Measurements from ENCODE around the gene FRMD3.

Gene FRMD3

GRCh38 chr9:83440641-83441040 is 97.6 kb downstream of the FRMD3 start:
- no peak for DNase-seq (ENCODE audit: low read depth in 3 of 3, low spot score in 1 of 3)

- no peak for DNase-seq (ENCODE audit: low read depth in 3 of 3, low spot score in 1 of 3)
These were observed 102.9 kb downstream of the FRMD3 start for GRCh38 chr9:83435301-83435700.

GRCh38 chr9:83434254-83434653 is 103.9 kb downstream of the FRMD3 start:
- DNase-seq (ENCODE audit: low read depth in 3 of 3, low spot score in 1 of 3) = no peak

GRCh38 chr9:83433846-83434245 is 104.4 kb downstream of the FRMD3 start:
- no peak for DNase-seq (ENCODE audit: low read depth in 3 of 3, low spot score in 1 of 3)

GRCh38 chr9:83432877-83433550 is 105.2 kb downstream of the FRMD3 start:
- no peak for DNase-seq (ENCODE audit: low read depth in 3 of 3, low spot score in 1 of 3)

- no peak for DNase-seq (ENCODE audit: low read depth in 3 of 3, low spot score in 1 of 3)
These were observed 106.0 kb downstream of the FRMD3 start for GRCh38 chr9:83432104-83432627.

GRCh38 chr9:83431101-83432060 is 106.8 kb downstream of the FRMD3 start:
- no peak for DNase-seq (ENCODE audit: low read depth in 3 of 3, low spot score in 1 of 3)

GRCh38 chr9:83430681-83431080 is 107.5 kb downstream of the FRMD3 start:
- DNase-seq (ENCODE audit: low read depth in 3 of 3, low spot score in 1 of 3) = no peak

- no peak for DNase-seq (ENCODE audit: low read depth in 3 of 3, low spot score in 1 of 3)
These were observed 109.0 kb downstream of the FRMD3 start for GRCh38 chr9:83429229-83429628.

- no peak for DNase-seq (ENCODE audit: low read depth in 3 of 3, low spot score in 1 of 3)
These were observed 113.0 kb downstream of the FRMD3 start for GRCh38 chr9:83425240-83425639.

- DNase-seq (ENCODE audit: low read depth in 3 of 3, low spot score in 1 of 3) = no peak
These were observed 113.4 kb downstream of the FRMD3 start for GRCh38 chr9:83424831-83425230.

- no peak for DNase-seq (ENCODE audit: low read depth in 3 of 3, low spot score in 1 of 3)
These were observed 114.1 kb downstream of the FRMD3 start for GRCh38 chr9:83423815-83424707.

GRCh38 chr9:83422527-83422926 is 115.7 kb downstream of the FRMD3 start:
- DNase-seq (ENCODE audit: low read depth in 3 of 3, low spot score in 1 of 3) = no peak

GRCh38 chr9:83420486-83420885 is 117.7 kb downstream of the FRMD3 start:
- DNase-seq (ENCODE audit: low read depth in 3 of 3, low spot score in 1 of 3) = no peak

- DNase-seq (ENCODE audit: low read depth in 3 of 3, low spot score in 1 of 3) = no peak
These were observed 118.2 kb downstream of the FRMD3 start for GRCh38 chr9:83419961-83420360.

- DNase-seq (ENCODE audit: low read depth in 3 of 3, low spot score in 1 of 3) = no peak
These were observed 119.9 kb downstream of the FRMD3 start for GRCh38 chr9:83418283-83418682.

GRCh38 chr9:83413367-83413766 is 124.8 kb downstream of the FRMD3 start:
- no peak for DNase-seq (ENCODE audit: low read depth in 3 of 3, low spot score in 1 of 3)

- DNase-seq (ENCODE audit: low read depth in 3 of 3, low spot score in 1 of 3) = no peak
These were observed 127.5 kb downstream of the FRMD3 start for GRCh38 chr9:83410701-83411100.

- no peak for DNase-seq (ENCODE audit: low read depth in 3 of 3, low spot score in 1 of 3)
These were observed 131.3 kb downstream of the FRMD3 start for GRCh38 chr9:83406921-83407320.

GRCh38 chr9:83405759-83406158 is 132.4 kb downstream of the FRMD3 start:
- no peak for DNase-seq (ENCODE audit: low read depth in 3 of 3, low spot score in 1 of 3)
